K562 (cell line): Measurements from ENCODE around the gene CDK5RAP3. TPM values are rescaled to one million over a fixed set of nuclear protein-coding genes. Genes with fewer than 3 reads are reported as not detected.

Source experiments
- ATAC-seq: fragments of 200-7000 bp; cut with Tn5 transposase; 3 replicates; pipeline ENCODE4 v1.9.1; 2020; ENCODE audit warnings: moderate library complexity
- BruUV-seq: library from RNA; stranded (reverse); fragments of 400-500 nt; replicated peaks from 2 replicates; lab custom pipeline; 2021; lab: Mats Ljungman, UMichigan
- CTCF ChIA-PET: fragments of 300-600 bp; formaldehyde crosslinking; extraction: SDS; loops from one replicate; lab custom pipeline; 2021; ENCODE audit warnings: low intra/inter-chr PET ratio; lab: Yijun Ruan, JAX
- POLR2A ChIA-PET: fragments of 300-600, 350-650 bp; sonication (Branson Sonifier 250); formaldehyde crosslinking; extraction: SDS; loops from one replicate; lab custom pipeline; 2021; ENCODE audit warnings: antibody characterized with exemption, inconsistent platforms; lab: Yijun Ruan, JAX
- DNase-seq, 4 experiments: peaks; one replicate each; pipeline versions ENCODE4 v3.0.0 to v3.0.0-alpha.2; 2011 to 2018; ENCODE audit warnings: low spot score in 3 of 4, mixed read lengths in 3 of 4; ENCODE audit errors: extremely low read depth in 1 of 4
- FAIRE-seq: peaks from 2 replicates; lab custom pipeline; 2011; peaks lifted over from hg19 to GRCh38; lab: Jason Lieb, UNC
- H2AFZ ChIP-seq: 2 replicates; pipeline ENCODE4 v1.6.0; 2011; ENCODE audit warnings: low read depth, low read length, control low read depth, inconsistent platforms
- H3K27ac ChIP-seq: fragments of 200-600 bp; 3 replicates; pipeline ENCODE4 v1.8.0; 2011; ENCODE audit warnings: low read depth, mild to moderate bottlenecking, control low read depth, inconsistent platforms, low read length, moderate library complexity, mixed read lengths; ENCODE audit errors: extremely low read depth
- H3K27me3 ChIP-seq, 2 experiments: fragments of 300-600 bp in 1 of 2; 2 replicates in 1 of 2; 3 replicates in 1 of 2; pipeline versions ENCODE4 v1.6.0 to v1.8.0; 2011; ENCODE audit warnings: inconsistent platforms in 2 of 2, low read length in 2 of 2, mild to moderate bottlenecking in 1 of 2, mixed read lengths in 1 of 2, moderate library complexity in 1 of 2; ENCODE audit not compliant: control insufficient read depth in 2 of 2, insufficient read depth in 2 of 2
- H3K36me3 ChIP-seq: fragments of 300-600 bp; 3 replicates; pipeline ENCODE4 v1.8.0; 2011; ENCODE audit warnings: mild to moderate bottlenecking, low read length, inconsistent platforms; ENCODE audit not compliant: control insufficient read depth, insufficient read depth
- H3K4me1 ChIP-seq, 2 experiments: fragments of 200-600 bp in 1 of 2; replicated peaks in 1 of 2; 2 replicates in 1 of 2; 3 replicates in 1 of 2; pipeline versions ENCODE4 v1.5.1 to v1.8.0; 2011; ENCODE audit warnings: inconsistent platforms in 2 of 2, low read length in 2 of 2, mild to moderate bottlenecking in 1 of 2, mixed read lengths in 1 of 2, moderate library complexity in 1 of 2; ENCODE audit not compliant: control insufficient read depth in 2 of 2, insufficient read depth in 2 of 2
- H3K4me2 ChIP-seq: 2 replicates; pipeline ENCODE4 v1.6.1; 2011; ENCODE audit warnings: low read length, control low read depth, inconsistent platforms, mixed read lengths; ENCODE audit not compliant: insufficient read depth
- H3K4me3 ChIP-seq: fragments of 200-600 bp; sonication (generic), shearing (Covaris generic); 2 replicates; pipeline ENCODE4 v1.5.1; 2016; ENCODE audit warnings: control low read depth, inconsistent platforms
- H3K79me2 ChIP-seq: fragments of 200-600 bp; 3 replicates; pipeline ENCODE4 v1.8.0; 2011; ENCODE audit warnings: low read length, inconsistent platforms; ENCODE audit not compliant: control insufficient read depth, insufficient read depth
- H3K9ac ChIP-seq, 2 experiments: 2 replicates each; pipeline versions ENCODE4 v1.6.0 to v1.6.1; 2011; ENCODE audit warnings: low read depth in 2 of 2, low read length in 2 of 2, control low read depth in 1 of 2, inconsistent platforms in 1 of 2, mild to moderate bottlenecking in 1 of 2, mixed read lengths in 1 of 2; ENCODE audit not compliant: insufficient read depth in 1 of 2
- H3K9me1 ChIP-seq: one replicate; pipeline ENCODE4 v1.6.0; 2011; ENCODE audit warnings: inconsistent platforms, mild to moderate bottlenecking, low read length, moderate library complexity; ENCODE audit not compliant: control insufficient read depth, insufficient read depth
- H3K9me3 ChIP-seq: replicated peaks from 2 replicates; pipeline ENCODE4 v1.5.1; 2011; ENCODE audit warnings: low read depth, low read length, inconsistent platforms; ENCODE audit not compliant: control insufficient read depth, insufficient read depth
- H4K20me1 ChIP-seq: replicated peaks from 2 replicates; pipeline ENCODE4 v1.6.1; 2011; ENCODE audit warnings: low read length, inconsistent platforms, mixed read lengths; ENCODE audit not compliant: control insufficient read depth, insufficient read depth
- ATF3 ChIP-seq, 2 experiments: fragments of 450-650 bp in 1 of 2; sonication (generic) in 1 of 2; formaldehyde crosslinking in 1 of 2; IDR thresholded peaks in 1 of 2; conservative IDR thresholded peaks in 1 of 2; 2 replicates each; pipeline versions ENCODE4 v1.6.1 to v1.8.1; 2016 to 2023; ENCODE audit warnings: mild to moderate bottlenecking in 2 of 2, moderate library complexity in 2 of 2, inconsistent platforms in 1 of 2, missing genetic modification reagents in 1 of 2
- CBX1 ChIP-seq: sonication (generic); IDR thresholded peaks from 2 replicates; pipeline ENCODE4 v1.6.1; 2016; ENCODE audit warnings: antibody characterized with exemption, low read depth, mild to moderate bottlenecking
- CCNT2 ChIP-seq: IDR thresholded peaks from 2 replicates; pipeline ENCODE4 v1.6.1; 2011; ENCODE audit warnings: borderline replicate concordance, low read depth, mild to moderate bottlenecking, moderate library complexity, mixed read lengths, low read length; ENCODE audit not compliant: insufficient read length; ENCODE audit errors: extremely low read depth
- CREM ChIP-seq: IDR thresholded peaks from 2 replicates; pipeline ENCODE4 v1.6.1; 2014; ENCODE audit warnings: antibody characterized with exemption, low read depth
- DDX20 ChIP-seq: fragments of 450-650 bp; IDR thresholded peaks from 2 replicates; pipeline ENCODE4 v1.6.1; 2016; ENCODE audit warnings: missing genetic modification characterization, low read depth, mild to moderate bottlenecking, missing compliant biosample characterization, moderate library complexity
- EP400 ChIP-seq: fragments of 450-650 bp; IDR thresholded peaks from 2 replicates; pipeline ENCODE4 v1.6.1; 2017; ENCODE audit warnings: antibody characterized with exemption, mild to moderate bottlenecking, moderate library complexity
- JUND ChIP-seq, 2 experiments: IDR thresholded peaks; 2 replicates in 1 of 2; 3 replicates in 1 of 2; pipeline ENCODE4 v1.6.1; 2011; ENCODE audit warnings: borderline replicate concordance in 2 of 2, low read depth in 2 of 2, low read length in 2 of 2, improper control_type of control experiment in 1 of 2, missing biosample characterization in 1 of 2, missing genetic modification characterization in 1 of 2, missing genetic modification reagents in 1 of 2
- KDM4B ChIP-seq, 2 experiments: fragments of 450-650 bp in 1 of 2; sonication (generic) in 1 of 2; IDR thresholded peaks; 2 replicates each; pipeline ENCODE4 v1.6.1; 2016 to 2017; ENCODE audit warnings: borderline replicate concordance in 2 of 2, antibody characterized with exemption in 1 of 2, low read depth in 1 of 2, mild to moderate bottlenecking in 1 of 2
- NR2F6 ChIP-seq: fragments of 450-650 bp; formaldehyde crosslinking; IDR thresholded peaks from 2 replicates; pipeline ENCODE4 v1.4.0; 2020; ENCODE audit warnings: mild to moderate bottlenecking
- POLR2AphosphoS5 ChIP-seq: IDR thresholded peaks from 2 replicates; pipeline ENCODE4 v1.6.1; 2011; ENCODE audit warnings: mild to moderate bottlenecking, low read depth, low read length, moderate library complexity; ENCODE audit not compliant: control insufficient read depth, insufficient read depth
- RBM17 ChIP-seq: fragments of 200-400 bp; formaldehyde crosslinking; IDR thresholded peaks from 2 replicates; pipeline ENCODE4 v1.6.1; 2017; ENCODE audit warnings: low read depth, mild to moderate bottlenecking, low read length, borderline replicate concordance
- TAF7 ChIP-seq: fragments of 450-650 bp; IDR thresholded peaks from 2 replicates; pipeline ENCODE4 v1.6.1; 2016; ENCODE audit warnings: missing genetic modification characterization, missing compliant biosample characterization
- ZKSCAN8 ChIP-seq: fragments of 200-800 bp; sonication (Bioruptor generic); IDR thresholded peaks from 2 replicates; pipeline ENCODE4 v1.6.1; 2016; ENCODE audit warnings: missing genetic modification characterization, missing compliant biosample characterization
- ZNF347 ChIP-seq: fragments of 450-650 bp; formaldehyde crosslinking; IDR thresholded peaks from 2 replicates; pipeline ENCODE4 v1.4.0; 2020; ENCODE audit warnings: low read depth, mild to moderate bottlenecking, moderate library complexity
- ZNF431 ChIP-seq: sonication (generic); formaldehyde crosslinking; IDR thresholded peaks from 2 replicates; pipeline ENCODE4 v1.8.0; 2022; ENCODE audit warnings: mild to moderate bottlenecking, missing genetic modification reagents
- WGBS: fragments of 100-300 bp; shearing (Covaris generic); methylation state at CpG from one replicate; pipeline ENCODE4 v1.1.6; 2016; ENCODE audit warnings: low coverage, mixed read lengths; ENCODE audit not compliant: insufficient coverage; ENCODE audit errors: missing lambda C conversion rate; 5-methylcytosine and 5-hydroxymethylcytosine counted together
- in situ Hi-C: fragments of 300-500 bp; cut with MboI; formaldehyde crosslinking; loops from 4 replicates; pipeline ENCODE4 v1.15.0; 2018; ENCODE audit warnings: inconsistent platforms, mixed read lengths
- intact Hi-C: fragments of 100-400 bp; cut with micrococcal nuclease; formaldehyde crosslinking; loops from 2 replicates; pipeline ENCODE4 v1.14.2; 2022
- polyA plus RNA-seq, 8 experiments: library from polyadenylated mRNA; depleted of rRNA in 4 of 8; stranded (reverse) in 5 of 8; unstranded in 3 of 8; fragments of >200 nt; fragmentation: Nextera tagmentation in 2 of 8; fragmentation: Illumina TruSeq in 1 of 8; extraction: Ambion mirVana in 2 of 8; extraction: Trizol in 1 of 8; gene quantifications; 2 replicates each; pipeline versions ENCODE4 v1.2.1 to v1.2.3, GENCODE V29; 2011 to 2014; ENCODE audit warnings: inconsistent platforms in 1 of 8, missing spikeins in 1 of 8
- total RNA-seq, 7 experiments: library from RNA; depleted of rRNA in 6 of 7; stranded (reverse); fragments of >200 nt in 6 of 7; fragmentation: Illumina TruSeq in 2 of 7; extraction: Trizol in 2 of 7; gene quantifications; 2 replicates each; pipeline versions ENCODE4 v1.2.1 to v1.2.3, GENCODE V29; 2011 to 2021; ENCODE audit warnings: low replicate concordance in 1 of 7
- TF ChIP-seq, protein P1 (sequence below), 2 experiments: IDR thresholded peaks in 1 of 2; conservative IDR thresholded peaks in 1 of 2; 2 replicates each; pipeline ENCODE4 v1.6.1; 2016; ENCODE audit warnings: low read depth in 2 of 2, mild to moderate bottlenecking in 1 of 2, missing compliant biosample characterization in 1 of 2, missing genetic modification characterization in 1 of 2, moderate library complexity in 1 of 2

The CDK5RAP3 gene
- total and polyA plus RNA-seq, 9 of the 15 experiments (the other 6 are each of a cell fraction or from before 2014, with no cell fraction given): 44.2 to 202 (median 91.5) TPM

- H3K9me1 ChIP-seq: peaks cover 4% of the 10 kb centered on the region
- ChIA-PET CTCF (interaction anchor here (0.7 kb wide), 1 partner anchor 26 kb away, joined by 4 read pairs; no protein-coding TSS in a partner anchor), POLR2A (interaction anchor here (0.6 to 2.9 kb wide), 10 partner anchors 13 to 467 kb away, joined by 3 to 8 read pairs (median 4); no protein-coding TSS in a partner anchor)
- FAIRE-seq (peak; percentile 91), DNase-seq (peak; percentile 63 to 88 (median 74)), ATAC-seq (peak; percentile 76)
- in situ Hi-C loops (loop anchor here (5.0 kb wide), 1 partner anchor 35 kb away; no protein-coding TSS in a partner anchor), intact Hi-C loops (no loop called here)
- no peaks in the 10 kb centered on the region for H3K9me3 ChIP-seq
- H2AFZ ChIP-seq: peak overlapping the region; percentile 2; the same call in 1 of the 2 replicates
- no peaks in the 10 kb centered on the region for H3K27me3 ChIP-seq
- H3K27ac ChIP-seq: peak overlapping the region; percentile 33; the same call in 1 of the 3 replicates
- peaks cover 35 to 50% of the 10 kb centered on the region in 2 experiments for H3K4me1 ChIP-seq
- H3K4me2 ChIP-seq: peak overlapping the region; percentile 47
- 3% methylated on average over 14 of the region's 14 CpGs for WGBS
- peak overlapping the region; percentile 3 to 66; a peak in 2 of 4 replicates for H3K9ac ChIP-seq
- H3K79me2 ChIP-seq: no peaks in the 10 kb centered on the region
- peaks cover 70% of the 10 kb centered on the region for H3K36me3 ChIP-seq
- peaks cover 12% of the 10 kb centered on the region; the same call in 1 of the 2 replicates for H4K20me1 ChIP-seq
- H3K4me3 ChIP-seq: no peak overlapping the region
- BruUV-seq: no TSS peak
- TF ChIP-seq ATF3 (IDR thresholded peaks at IDR 0.05) (0 out of 2 replicates have a peak, but pooled peaks have one; percentile 22), ATF3 (CRISPR knock-in tag; conservative IDR thresholded peaks at IDR 0.05) (no peak), EP400 (no peak), ZNF347 (no peak), POLR2AphosphoS5 (peak; percentile 26; the same call in 1 of the 2 replicates), KDM4B (IDR thresholded peaks at IDR 0.05; ENCODE audit: borderline replicate concordance in 2 of 2, low read depth in 1 of 2) (peak in 1 of 2 experiments; percentile 100; a peak in 2 of 4 replicates), CREM (peak; percentile 36; the same call in 1 of the 2 replicates), ZKSCAN8 (no peak), NR2F6 (CRISPR knock-in tag) (no peak), CBX1 (no peak), CCNT2 (peak; percentile 39), ZNF431 (CRISPR knock-in tag) (no peak), TAF7 (tag) (no peak), JUND (IDR thresholded peaks at IDR 0.05; ENCODE audit: borderline replicate concordance, low read depth, low read length) (peak; percentile 48), JUND (tag; IDR thresholded peaks at IDR 0.05; ENCODE audit: borderline replicate concordance, low read depth, low read length) (peak; percentile 49; the same call in 1 of the 3 replicates), DDX20 (no peak), RBM17 (no peak)
- TF ChIP-seq, protein P1, sequence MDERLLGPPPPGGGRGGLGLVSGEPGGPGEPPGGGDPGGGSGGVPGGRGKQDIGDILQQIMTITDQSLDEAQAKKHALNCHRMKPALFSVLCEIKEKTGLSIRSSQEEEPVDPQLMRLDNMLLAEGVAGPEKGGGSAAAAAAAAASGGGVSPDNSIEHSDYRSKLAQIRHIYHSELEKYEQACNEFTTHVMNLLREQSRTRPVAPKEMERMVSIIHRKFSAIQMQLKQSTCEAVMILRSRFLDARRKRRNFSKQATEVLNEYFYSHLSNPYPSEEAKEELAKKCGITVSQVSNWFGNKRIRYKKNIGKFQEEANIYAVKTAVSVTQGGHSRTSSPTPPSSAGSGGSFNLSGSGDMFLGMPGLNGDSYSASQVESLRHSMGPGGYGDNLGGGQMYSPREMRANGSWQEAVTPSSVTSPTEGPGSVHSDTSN (CRISPR knock-in tag; IDR thresholded peaks at IDR 0.05; ENCODE audit: low read depth): peak; percentile 84
- TF ChIP-seq, protein P1 (tag; conservative IDR thresholded peaks at IDR 0.05; ENCODE audit: low read depth): peak; percentile 100
Observed at GRCh38 chr17:47982091-47982617, 11.2 kb downstream of the CDK5RAP3 start.
